HTERT RPE-1 (cell line): Measurements from ENCODE around the gene ACTL6B.
"Not testable (repeated sequence)": the region's sequence is repeated elsewhere in the genome, so short reads cannot be mapped to it uniquely, and the experiment has no call there.

Source experiments
- in situ Hi-C: fragments of 300-500 bp; cut with MboI; formaldehyde crosslinking; loops from 4 replicates; pipeline ENCODE4 v1.14.3; 2020; ENCODE audit warnings: low sequenced_read_pairs

ACTL6B gene

DNA sequence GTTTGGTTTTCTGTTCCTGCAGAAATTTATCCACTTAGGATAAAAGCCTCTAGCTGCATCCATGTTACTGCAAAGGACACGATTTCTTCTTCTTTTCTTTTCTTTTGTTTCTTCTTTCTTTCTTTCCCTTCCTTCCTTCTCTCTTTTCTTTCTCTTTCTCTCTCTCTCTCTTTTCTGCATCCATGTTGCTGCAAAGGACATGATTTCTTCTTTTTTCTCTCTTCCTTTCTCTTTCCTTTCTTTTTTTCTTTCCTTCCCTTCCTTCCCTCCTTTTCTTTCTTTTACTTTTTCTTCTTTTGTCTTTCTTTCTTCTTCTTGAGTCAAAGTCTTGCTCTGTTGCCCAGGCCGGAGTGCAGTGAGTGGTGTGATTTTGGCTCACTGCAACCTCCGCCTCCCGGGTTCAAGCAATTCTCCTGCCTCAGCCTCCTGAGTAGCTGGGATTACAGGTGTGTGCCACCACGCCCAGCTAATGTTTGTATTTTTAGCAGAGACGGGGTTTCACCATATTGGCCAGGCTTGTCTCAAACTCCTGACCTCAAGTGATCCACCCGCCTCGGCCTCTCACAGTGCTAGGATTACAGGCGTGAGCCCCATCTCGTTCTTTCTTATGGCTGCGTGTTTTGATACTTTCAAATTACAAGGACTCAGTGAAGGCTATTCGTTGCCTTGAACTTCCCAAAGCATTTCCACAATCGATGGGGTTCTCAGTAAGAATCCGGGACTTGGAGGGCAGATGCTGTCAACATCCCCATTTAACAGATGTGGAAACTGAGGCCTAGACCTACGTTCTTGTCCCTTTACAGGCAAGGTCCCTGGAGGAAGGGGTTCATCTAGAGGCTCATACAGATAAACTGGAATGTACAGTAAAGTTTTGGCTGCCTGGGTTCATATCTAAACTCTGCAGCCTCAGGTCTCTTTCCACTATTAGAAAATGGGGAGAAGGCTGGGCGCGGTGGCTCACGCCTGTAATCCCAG lies 15.4 kb upstream of the ACTL6B start:
- in situ Hi-C loops, result no loop called here

GRCh38 chr7:100670074-100670473 lies 13.8 kb upstream of the ACTL6B start:
- in situ Hi-C loops, result no loop called here

GRCh38 chr7:100669106-100669505 lies 12.9 kb upstream of the ACTL6B start:
- in situ Hi-C loops, result not testable (repeated sequence)

- in situ Hi-C loops, result no loop called here
These were observed 11.8 kb upstream of the ACTL6B start for GRCh38 chr7:100668069-100668449.

DNA sequence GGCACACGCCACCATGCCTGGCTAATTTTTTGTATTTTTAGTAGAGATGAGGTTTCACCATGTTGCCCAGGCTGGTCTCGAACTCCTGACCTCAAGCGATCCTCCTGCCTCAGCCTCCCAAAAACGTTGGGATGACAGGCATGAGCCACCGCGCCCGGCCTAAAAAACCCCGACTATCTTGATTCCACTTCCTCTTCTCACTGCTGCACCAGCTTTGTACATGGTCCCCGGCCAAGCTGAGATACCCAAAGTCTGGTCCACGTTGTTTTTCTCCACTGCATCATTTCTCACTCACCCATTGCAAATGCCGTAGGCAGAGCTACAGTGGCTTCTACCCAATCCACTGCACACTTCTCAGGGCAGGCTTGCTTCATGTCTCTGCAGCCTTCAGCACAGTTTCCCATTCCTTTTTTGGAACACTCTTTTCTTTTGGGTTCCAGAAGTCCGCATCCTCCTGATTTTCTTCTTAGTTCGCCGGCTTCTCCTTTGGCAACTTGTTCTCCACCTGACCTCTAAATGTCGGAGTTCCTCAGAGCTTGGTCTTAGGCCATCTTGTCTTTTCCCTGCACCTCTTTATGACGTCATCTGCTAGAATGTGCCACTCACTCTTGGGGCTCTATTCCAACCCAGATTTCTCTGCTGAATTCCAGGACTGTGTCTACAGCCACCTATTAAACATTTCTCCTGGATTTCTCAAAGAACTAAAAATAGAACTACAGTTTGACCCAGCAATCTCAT lies 11.3 kb upstream of the ACTL6B start:
- in situ Hi-C loops, result no loop called here

DNA sequence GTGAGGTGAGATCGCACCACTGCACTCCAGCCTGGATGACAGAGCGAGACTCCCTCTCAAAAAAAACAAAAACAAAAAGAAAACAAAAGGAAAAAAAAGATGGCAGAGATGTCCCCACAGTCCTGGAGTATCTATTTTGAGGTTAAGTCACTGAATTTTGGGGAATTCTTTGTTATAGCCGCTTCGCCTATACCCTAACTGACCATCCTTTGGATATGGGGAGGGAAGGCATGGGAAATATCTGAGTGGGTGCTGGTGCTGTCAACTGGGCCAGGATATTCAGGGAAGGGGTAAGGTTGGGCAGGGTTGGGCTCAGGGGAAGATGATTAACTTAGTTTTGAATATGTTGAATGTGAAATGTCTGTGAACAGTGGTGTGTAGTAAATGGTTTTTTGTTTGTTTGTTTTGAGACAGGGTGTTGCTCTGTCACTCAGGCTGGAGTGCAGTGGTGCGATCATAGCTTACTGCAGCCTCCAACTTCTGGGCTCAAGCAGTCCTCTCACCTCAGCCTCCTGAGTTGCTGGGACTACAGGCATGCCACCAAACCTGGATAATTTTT lies 9.0 kb upstream of the ACTL6B start:
- in situ Hi-C loops, result no loop called here

DNA sequence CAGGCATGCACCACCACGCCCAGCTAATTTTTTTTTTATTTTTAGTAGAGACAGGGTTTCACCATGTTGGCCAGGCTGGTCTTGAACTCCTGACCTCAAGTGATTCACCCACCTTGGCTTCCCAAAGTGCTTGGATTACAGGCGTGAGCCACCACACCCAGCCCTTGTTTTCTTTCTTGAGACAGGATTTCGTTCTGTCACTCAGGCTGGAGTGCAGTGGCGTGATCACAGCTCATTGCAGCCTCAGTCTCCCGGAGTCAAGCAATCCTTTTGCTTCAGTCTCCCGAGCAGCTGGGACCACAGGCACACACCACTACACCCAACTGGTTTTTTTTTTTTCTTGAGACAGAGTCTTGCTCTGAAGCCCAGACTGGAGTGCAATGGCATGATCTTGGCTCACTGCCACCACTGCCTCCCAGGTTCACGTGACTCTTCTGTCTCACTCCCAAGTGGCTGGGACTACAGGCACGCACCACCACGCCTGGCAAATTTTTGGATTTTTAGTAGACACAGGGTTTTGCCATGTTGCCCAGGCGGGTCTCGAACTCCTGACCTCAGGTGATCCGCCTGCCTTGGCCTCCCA lies 6.0 kb upstream of the ACTL6B start:
- in situ Hi-C loops, result not testable (repeated sequence)

- in situ Hi-C loops, result no loop called here
These were observed 1.1 kb downstream of the ACTL6B start for GRCh38 chr7:100654908-100655831.

GRCh38 chr7:100649826-100650565 lies 6.3 kb downstream of the ACTL6B start:
- in situ Hi-C loops, result no loop called here

- in situ Hi-C loops, result no loop called here
These were observed 13.7 kb downstream of the ACTL6B start for GRCh38 chr7:100642534-100642907.

GRCh38 chr7:100641860-100642533 lies 14.3 kb downstream of the ACTL6B start:
- in situ Hi-C loops, result no loop called here

DNA sequence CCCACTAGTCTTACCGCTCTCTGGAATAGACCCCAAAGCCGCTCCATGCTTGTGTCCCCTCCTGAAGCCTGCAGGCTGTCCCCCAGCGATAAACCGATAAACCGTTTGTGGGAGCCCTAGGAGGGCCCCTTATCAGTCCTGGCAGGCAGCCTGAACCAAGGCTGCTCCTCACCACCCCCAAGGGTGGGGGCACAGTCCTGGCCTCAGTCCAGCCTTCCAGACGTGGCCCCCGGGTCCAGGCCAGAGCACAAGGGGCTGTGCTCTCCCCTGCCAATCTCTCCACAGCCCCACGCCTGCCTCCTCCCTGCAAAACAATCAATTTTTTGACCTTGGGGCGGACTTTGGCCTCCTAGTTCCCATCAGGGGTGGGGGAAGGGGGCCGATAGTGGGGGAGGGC lies 14.8 kb downstream of the ACTL6B start, which contains the start of gene TFR2:
Gene TFR2, minus strand, starts transcription at position 90 of the 397 bp plus-strand sequence. Its CDS starts 43 bp downstream, at position 47.
- in situ Hi-C loops, result no loop called here

DNA sequence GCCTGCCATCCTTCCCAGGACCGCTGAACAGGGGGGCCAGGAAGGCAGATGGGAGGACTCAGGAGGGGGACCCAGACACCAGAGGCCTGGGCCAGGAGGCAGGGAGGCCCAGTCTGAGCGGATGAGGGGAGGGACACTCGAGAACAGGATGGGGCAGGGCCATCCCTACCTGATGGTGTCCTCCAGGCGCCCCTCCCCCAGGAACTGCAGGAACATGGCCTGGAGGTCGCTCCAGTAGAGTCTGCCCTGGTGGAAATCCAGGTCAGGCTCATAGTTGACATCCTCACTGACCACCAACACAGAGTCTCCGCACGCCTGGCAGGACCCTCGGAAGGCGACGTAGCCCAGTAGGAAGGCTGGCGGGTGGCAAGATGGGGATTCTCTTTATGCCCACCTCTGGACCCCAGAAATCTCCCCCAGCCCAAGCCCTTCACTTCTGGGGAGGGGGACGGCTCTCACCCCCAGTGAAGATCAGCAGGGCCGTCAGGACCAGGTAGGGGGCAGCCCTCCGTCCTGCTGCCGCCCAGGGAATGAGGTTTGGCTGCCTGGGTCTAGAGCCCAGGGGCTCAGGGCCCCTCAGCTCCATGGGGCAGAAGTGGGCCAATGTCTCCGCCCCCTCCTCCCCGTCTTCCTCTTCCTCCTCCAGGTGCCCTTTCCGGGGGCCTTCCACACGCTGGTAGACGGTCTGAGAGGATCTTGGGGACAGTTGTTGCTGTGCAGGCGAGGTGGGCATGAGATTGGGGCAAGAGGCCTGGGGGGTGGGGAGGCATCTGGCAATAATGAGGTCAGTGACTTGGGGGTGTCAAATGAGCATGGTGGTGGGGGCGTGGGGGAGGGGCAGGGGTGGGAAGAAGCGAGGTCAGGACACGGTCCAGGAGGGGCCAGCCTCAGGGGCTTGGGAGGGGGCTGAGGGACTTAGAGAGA lies 15.5 kb downstream of the ACTL6B start:
- in situ Hi-C loops, result no loop called here

GRCh38 chr7:100639995-100640516 lies 16.2 kb downstream of the ACTL6B start:
- in situ Hi-C loops, result no loop called here

DNA sequence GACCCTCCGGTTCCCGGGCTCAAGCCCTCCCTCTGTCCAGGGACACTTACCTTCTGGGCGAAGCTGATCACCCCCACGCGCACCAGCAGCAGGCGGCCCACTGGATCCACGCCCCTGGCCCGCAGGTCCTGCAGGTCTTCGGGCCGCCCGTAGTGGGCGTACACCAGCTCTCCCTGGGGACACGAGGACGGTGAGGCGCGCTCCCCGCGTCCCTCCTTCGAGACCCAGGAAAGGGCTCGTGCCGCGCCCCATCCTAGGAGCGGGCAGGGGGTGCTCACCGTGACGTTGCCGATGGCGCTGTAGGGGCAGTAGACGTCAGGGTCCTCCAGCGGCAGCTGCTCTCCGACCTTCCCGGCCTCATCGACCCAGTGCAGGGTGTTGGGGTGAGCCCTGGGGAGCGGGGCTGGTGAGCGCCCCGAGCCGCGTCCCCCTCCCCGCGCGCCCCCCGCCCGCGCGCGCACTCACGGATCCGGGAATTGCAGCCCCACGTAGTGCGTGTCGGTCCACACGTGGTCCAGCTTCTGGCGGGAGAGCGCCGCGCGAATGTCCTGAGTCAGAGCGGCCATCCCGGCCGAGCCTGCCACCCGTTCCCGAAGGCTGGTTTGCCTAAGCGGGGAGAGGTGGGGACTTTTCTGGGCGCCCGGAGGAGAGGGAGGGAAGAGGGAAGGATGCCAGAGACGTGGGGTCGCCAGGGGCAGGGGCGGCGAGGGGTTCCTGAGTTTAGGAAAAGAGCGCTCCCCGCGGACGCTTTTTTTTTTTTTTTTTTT lies 23.1 kb downstream of the ACTL6B start:
- in situ Hi-C loops, result no loop called here

DNA sequence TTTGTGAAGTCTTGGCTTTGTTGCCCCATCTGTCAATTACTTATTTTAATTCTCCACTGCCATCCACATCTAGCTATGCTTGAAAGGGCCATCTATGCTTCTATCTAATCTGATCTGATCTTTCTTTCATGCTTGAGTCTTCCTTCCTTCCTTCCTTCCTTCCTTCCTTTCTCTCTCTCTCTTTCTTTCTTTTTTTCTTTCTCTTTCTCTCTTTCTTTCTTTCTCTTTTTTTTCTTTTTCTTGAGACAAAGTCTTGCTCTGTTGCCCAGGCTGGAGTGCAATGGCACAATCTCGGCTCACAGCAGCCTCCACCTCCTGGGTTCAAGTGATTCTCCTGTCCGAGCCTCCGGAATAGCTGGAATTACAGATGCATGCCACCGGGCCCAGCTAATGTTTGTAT lies 26.2 kb downstream of the ACTL6B start:
- in situ Hi-C loops, result no loop called here
